NB4 (cell line): ENCODE data around the gene TLE3.
A peak's percentile ranks its signal among the peaks of the same experiment; 100 is the strongest.

Experiments
- DNase-seq: peaks from one replicate; pipeline ENCODE4 v3.0.0; 2010; ENCODE audit warnings: low read depth
- H3K4me3 ChIP-seq: one replicate; pipeline ENCODE4 v1.5.1; 2011; ENCODE audit warnings: mild to moderate bottlenecking, low read depth, low read length, moderate library complexity
- CTCF ChIP-seq: IDR thresholded peaks from one replicate; pipeline ENCODE4 v1.5.1; 2012; ENCODE audit warnings: low read depth, low read length
- MAX ChIP-seq: IDR thresholded peaks from 2 replicates; pipeline ENCODE4 v1.6.1; 2011; ENCODE audit warnings: low read depth, low read length
- MYC ChIP-seq: IDR thresholded peaks from 2 replicates; pipeline ENCODE4 v1.6.1; 2011; ENCODE audit warnings: low read depth, low read length
- POLR2A ChIP-seq: IDR thresholded peaks from 2 replicates; pipeline ENCODE4 v1.6.1; 2011; ENCODE audit warnings: mild to moderate bottlenecking; ENCODE audit not compliant: insufficient read length; ENCODE audit errors: extremely low read depth

Gene TLE3

GRCh38 chr15:70097321-70098152, at the start of gene TLE3:
Gene TLE3, minus strand, starts transcription at chr15:70097917. Its CDS starts 1,119 bp downstream, at chr15:70096798.
- TF ChIP-seq CTCF (no peak), MAX (peak; percentile 98), POLR2A (peak; percentile 88), MYC (peak; percentile 97)
- peak within 1 kb of the TSS; percentile 88 for H3K4me3 ChIP-seq
- DNase-seq, result peak; percentile 99

GRCh38 chr15:70147178-70147760, 49.6 kb upstream of the TLE3 start:
- H3K4me3 ChIP-seq, result peak overlapping the region; percentile 22
- no peak for TF ChIP-seq POLR2A
- 0 out of 2 replicates have a peak, but pooled peaks have one; percentile 26 for TF ChIP-seq MAX
- peak; percentile 92 for DNase-seq

GRCh38 chr15:70146771-70147170, 49.1 kb upstream of the TLE3 start:
- TF ChIP-seq CTCF, result no peak
- TF ChIP-seq MYC, result no peak
- TF ChIP-seq POLR2A, result no peak
- TF ChIP-seq MAX, result no peak
- H3K4me3 ChIP-seq, result no peak overlapping the region
- no peak for DNase-seq

GRCh38 chr15:70146162-70146561, 48.4 kb upstream of the TLE3 start:
- TF ChIP-seq POLR2A, result no peak
- no peak for TF ChIP-seq MAX
- H3K4me3 ChIP-seq, result no peak overlapping the region
- DNase-seq, result no peak

- no peak for DNase-seq
- TF ChIP-seq POLR2A (no peak), MAX (no peak), CTCF (no peak), MYC (no peak)
- H3K4me3 ChIP-seq, result no peak overlapping the region
Measured at GRCh38 chr15:70145261-70145660, 47.5 kb upstream of the TLE3 start.

- DNase-seq, result peak; percentile 89
- TF ChIP-seq MAX (peak; percentile 12; the same call in 1 of the 2 replicates), MYC (no peak; the same call in 1 of the 2 replicates)
- H3K4me3 ChIP-seq, result peak overlapping the region; percentile 21
Measured at GRCh38 chr15:70142322-70143191, 44.8 kb upstream of the TLE3 start.

- no peak for TF ChIP-seq CTCF
- no peak for TF ChIP-seq MAX
- no peak for TF ChIP-seq MYC
- no peak for TF ChIP-seq POLR2A
- H3K4me3 ChIP-seq, result no peak overlapping the region
- DNase-seq, result no peak
Measured at GRCh38 chr15:70142072-70142321, 44.3 kb upstream of the TLE3 start.
